GM21381 (cell line): ENCODE measurements around the gene PIP5K1B.

Experiments
- ATAC-seq: cut with Tn5 transposase; IDR thresholded peaks from one replicate; pipeline ENCODE4 v1.9.1; 2021; ENCODE audit warnings: mild to moderate bottlenecking, moderate library complexity; ENCODE audit not compliant: unreplicated experiment

Gene PIP5K1B

DNA sequence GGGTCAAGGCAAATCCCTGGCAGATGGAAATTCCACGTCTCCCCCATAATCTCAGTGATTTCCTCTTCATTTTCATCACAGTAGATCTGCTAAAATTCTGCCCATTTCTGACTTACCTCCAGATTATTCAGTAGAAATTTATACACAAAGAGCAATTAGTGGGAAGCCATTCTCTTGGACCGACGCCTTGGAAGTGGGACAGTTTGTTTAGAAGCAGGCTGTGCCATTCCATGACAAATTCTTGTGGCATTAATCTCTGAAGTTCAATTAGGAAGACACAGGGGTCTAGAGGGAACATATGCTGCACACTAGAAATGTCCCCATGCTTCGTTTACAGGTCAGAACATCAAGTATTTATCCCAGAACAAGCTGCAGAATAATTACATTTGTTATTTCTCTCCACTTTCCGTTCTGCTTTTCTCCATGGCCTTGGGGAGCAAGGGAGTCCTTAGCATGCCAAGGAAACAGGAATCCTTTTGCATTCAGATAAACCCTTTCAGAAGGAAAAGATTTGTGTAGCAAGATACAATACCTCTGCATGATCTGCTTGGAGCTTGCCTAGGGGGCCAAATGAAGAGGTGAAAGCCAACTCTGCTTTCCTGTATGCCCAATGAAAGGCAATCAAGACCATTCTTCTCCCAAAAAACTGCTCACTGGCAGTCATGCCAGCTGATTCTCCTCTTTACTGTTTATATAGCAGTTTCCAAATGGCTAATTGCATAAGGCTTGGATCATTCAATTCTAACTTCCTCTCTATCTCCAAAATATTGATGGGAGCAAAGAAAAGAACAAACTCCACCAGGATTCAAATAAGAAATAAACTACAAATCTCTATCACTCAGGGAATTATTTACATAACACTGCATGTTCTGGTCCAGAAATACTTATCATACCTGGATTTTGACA is 311.4 kb downstream of the PIP5K1B start:
- no peak for ATAC-seq

GRCh38 chr9:69018737-69019136 is 313.7 kb downstream of the PIP5K1B start:
- ATAC-seq, result no peak

DNA sequence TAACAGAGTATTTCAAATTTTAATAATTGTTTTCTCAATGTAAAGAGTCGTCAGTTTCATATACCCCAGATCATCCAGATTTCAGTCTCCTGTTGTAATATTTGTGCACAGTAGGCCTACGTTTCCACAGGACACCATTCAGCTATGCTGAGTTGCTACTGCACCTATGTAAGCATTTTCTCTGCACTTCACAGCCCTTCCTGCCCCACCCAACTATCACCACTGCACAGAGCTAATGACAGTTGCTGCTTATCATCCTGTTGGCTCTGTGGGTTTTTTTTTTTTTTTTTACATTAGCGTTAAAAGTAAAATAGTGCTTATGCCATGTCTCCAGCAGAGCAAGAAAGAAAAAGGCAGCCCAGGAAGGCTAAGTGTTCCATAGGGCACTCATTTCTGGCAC is 314.8 kb downstream of the PIP5K1B start:
- no peak for ATAC-seq

- no peak for ATAC-seq
Measured at GRCh38 chr9:69020301-69021145, 315.5 kb downstream of the PIP5K1B start.

- ATAC-seq, result no peak
Measured at GRCh38 chr9:69023650-69024049, 318.6 kb downstream of the PIP5K1B start.

DNA sequence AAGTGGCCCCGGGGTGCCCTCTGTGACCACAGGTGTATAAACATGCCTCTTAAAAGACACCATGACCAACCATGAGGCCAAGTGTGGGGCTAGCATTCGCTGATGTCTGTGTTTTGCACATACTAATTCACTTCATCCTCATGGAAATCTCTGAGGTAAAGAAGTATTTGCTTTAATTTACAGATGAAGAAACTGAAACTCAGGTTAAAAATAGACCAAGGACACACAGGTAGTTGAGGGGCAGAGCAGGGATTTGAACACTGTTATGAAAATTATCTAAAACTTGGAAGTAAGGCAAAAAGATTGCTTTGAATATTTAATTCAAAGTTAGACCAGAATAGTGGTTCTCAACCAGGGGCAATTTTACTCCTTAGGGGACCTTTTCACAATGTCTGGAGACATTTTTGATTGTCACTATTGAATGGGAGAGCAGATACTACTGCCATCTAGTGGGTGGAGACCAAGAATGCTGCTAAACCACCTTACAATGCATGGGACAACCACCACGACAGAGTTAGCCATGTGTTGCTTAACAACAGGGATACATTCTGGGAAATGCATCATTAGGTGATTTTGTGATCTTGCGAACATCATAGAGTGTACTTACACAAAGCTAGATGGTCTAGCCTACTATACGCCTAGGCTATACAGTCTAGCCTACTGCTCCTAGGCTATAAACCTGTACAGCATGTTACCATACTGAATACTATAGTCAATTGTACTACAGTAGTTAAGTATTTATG is 322.5 kb downstream of the PIP5K1B start:
- ATAC-seq, result peak; percentile 57

DNA sequence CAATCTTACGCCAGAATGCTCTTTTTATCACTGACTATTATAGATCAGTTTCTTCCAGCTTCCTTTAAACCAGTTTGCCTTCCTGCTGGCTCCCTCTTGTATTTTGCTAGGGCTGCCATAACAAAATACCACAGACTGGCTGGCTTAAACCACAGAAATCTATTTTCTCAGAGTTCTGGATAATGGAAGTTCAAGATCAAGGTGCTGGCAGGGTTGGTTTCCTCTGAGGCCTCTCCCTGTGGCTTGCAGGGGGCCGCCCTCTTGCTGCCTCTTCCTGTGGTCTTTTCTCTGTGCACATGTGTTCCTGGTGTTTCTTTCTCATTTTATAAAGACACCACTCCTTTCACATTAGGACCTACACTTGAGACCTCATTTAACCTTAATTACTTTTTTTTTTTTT is 323.7 kb downstream of the PIP5K1B start:
- no peak for ATAC-seq

DNA sequence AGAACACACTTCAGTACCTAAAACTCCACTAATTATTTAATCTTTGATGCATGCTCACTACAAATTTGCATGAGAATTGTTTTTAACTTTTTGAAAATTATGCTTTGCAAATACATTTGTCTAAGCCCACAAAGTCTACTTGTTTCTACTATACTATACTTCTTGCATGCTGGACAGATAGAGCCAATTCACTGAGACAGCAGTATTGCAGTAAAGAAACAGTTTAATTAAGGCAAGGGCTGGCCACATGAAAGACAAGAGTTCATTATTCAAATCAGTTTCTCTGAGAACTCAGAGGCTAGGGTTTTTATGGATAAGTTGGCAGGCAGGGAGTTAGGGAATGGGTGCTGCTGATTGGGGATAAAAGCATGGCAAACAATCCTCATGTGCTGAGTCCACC is 324.5 kb downstream of the PIP5K1B start:
- ATAC-seq, result no peak

DNA sequence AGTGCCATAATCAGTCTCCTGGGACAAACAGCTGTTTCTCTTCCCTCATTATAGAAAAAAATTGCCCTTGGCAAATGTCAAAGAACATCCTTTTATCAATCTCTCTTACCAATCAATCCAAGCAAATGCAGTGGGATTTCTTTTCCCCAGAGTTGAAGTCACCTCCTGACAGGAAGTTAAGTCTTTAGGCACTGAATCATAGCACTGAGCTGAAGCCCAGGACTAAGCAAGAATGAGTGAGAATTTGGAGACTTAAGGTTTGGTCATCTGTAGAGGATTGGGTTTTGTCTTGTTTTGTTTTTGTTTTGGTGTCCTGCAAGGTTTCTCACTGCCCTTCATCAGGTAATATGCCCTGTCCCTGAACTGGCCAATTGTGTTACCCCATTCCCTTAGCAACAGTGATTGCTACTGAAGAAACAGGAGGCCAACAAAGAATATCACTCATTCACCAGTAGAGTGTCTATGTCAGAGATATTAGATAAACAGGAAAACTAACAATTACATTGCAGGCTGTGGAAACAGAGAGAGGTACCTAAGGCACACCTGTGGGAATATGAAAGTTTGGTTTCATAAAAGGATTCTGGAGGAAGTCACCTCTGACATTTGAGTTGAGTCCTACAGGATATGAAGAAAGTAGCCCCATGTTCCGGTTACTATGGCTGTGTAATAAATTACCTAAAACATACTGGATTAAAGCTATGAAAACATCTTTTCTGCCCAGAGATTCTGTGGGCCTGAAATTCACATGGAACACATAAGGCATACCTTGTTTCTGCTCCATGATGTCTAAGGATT is 326.0 kb downstream of the PIP5K1B start:
- ATAC-seq, result no peak

GRCh38 chr9:69034071-69034470 is 329.0 kb downstream of the PIP5K1B start:
- ATAC-seq, result no peak

DNA sequence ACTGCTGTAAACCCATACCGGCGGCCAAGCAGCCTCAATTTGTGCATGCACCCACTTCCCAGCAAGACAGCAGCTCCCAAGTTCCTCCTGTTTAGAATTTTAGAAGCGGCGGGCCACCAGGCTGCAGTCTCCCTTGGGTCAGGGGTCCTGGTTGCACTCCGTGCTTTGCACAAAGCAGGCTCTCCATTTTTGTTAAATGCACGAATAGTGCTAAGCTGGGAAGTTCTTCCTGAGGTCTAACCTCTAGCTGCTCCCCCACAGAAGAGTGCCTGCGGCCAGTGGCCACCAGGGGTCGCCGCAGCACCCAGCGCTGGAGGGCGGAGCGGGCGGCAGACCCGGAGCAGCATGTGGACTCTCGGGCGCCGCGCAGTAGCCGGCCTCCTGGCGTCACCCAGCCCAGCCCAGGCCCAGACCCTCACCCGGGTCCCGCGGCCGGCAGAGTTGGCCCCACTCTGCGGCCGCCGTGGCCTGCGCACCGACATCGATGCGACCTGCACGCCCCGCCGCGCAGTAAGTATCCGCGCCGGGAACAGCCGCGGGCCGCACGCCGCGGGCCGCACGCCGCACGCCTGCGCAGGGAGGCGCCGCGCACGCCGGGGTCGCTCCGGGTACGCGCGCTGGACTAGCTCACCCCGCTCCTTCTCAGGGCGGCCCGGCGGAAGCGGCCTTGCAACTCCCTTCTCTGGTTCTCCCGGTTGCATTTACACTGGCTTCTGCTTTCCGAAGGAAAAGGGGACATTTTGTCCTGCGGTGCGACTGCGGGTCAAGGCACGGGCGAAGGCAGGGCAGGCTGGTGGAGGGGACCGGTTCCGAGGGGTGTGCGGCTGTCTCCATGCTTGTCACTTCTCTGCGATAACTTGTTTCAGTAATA is 330.6 kb downstream of the PIP5K1B start, which contains the start of gene FXN:
FXN (plus strand) TSS at position 315 of the 871 bp plus-strand sequence; CDS start at position 346, 31 bp downstream.
- peak; percentile 90 for ATAC-seq

- peak; percentile 26 for ATAC-seq
Measured at GRCh38 chr9:69036309-69036708, 331.3 kb downstream of the PIP5K1B start.

DNA sequence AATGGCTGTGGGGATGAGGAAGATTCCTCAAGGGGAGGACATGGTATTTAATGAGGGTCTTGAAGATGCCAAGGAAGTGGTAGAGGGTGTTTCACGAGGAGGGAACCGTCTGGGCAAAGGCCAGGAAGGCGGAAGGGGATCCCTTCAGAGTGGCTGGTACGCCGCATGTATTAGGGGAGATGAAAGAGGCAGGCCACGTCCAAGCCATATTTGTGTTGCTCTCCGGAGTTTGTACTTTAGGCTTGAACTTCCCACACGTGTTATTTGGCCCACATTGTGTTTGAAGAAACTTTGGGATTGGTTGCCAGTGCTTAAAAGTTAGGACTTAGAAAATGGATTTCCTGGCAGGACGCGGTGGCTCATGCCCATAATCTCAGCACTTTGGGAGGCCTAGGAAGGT is 331.8 kb downstream of the PIP5K1B start:
- no peak for ATAC-seq

DNA sequence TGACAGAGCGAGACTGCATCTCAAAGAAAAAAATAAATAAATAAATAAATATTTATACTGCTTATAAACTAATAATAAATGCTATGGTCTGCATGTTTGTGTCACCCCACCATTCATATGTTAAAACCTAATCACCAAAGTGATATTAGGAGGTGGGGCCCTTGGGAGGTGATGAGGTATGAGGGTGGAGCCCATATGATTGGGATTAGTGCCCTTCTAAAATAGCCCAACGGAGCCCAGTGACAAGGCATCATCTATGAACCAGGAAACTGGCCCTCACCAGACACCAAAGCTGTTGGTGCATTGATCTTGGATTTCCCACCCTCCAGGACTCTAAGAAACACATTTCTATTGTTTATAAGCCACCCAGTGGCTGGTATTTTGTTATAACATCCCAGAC is 335.6 kb downstream of the PIP5K1B start:
- no peak for ATAC-seq

- no peak for ATAC-seq
Measured at GRCh38 chr9:69044240-69045219, 339.5 kb downstream of the PIP5K1B start.

GRCh38 chr9:69045821-69046220 is 340.8 kb downstream of the PIP5K1B start:
- ATAC-seq, result no peak

DNA sequence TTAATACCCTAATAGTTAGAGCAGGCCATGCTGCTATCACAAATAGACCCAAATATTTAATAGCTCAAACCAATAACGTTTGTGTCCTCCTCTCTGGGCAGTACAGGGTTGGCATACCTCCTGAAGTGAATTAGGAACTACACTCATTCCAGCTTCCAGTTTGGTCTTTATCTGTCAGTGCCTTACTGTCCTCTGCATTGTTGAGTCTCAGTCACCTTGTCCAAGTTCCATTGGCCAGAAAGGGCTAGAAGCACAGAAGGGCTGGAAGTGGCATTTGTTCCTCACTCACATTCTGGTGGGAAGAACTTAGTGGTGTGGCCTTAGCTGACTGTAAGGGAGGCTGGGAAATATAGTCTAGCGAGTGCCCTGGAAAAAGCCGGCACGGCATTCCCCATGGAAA is 341.7 kb downstream of the PIP5K1B start:
- ATAC-seq, result no peak

GRCh38 chr9:69047371-69047770 is 342.3 kb downstream of the PIP5K1B start:
- no peak for ATAC-seq
